Aorta (tissue), 5 donors: ENCODE results near the gene MRPL21. TPM values are rescaled to one million over a fixed set of nuclear protein-coding genes. Genes with fewer than 3 reads are reported as not detected.
A peak's percentile ranks its signal among the peaks of the same experiment; 100 is the strongest.

Experiments
- ATAC-seq: fragments of 200-7000 bp; cut with Tn5 transposase; one replicate; pipeline ENCODE4 v1.9.1; 2022; ENCODE audit warnings: moderate library complexity; ENCODE audit not compliant: low FRiP score
- DNase-seq, 2 donors: peaks; one replicate each; pipeline ENCODE4 v3.0.0-alpha.2; 2020
- H3K27ac ChIP-seq, 2 donors: one replicate each; pipeline ENCODE4 v1.5.1; 2013; ENCODE audit warnings: low read length in 2 of 2, mild to moderate bottlenecking in 2 of 2, moderate library complexity in 2 of 2, control low read depth in 1 of 2, inconsistent platforms in 1 of 2, low read depth in 1 of 2
- H3K27me3 ChIP-seq, 2 donors: one replicate each; pipeline ENCODE4 v1.6.1; 2013; ENCODE audit warnings: control low read depth in 1 of 2, low read length in 1 of 2, mild to moderate bottlenecking in 1 of 2, moderate library complexity in 1 of 2; ENCODE audit not compliant: insufficient read depth in 2 of 2, control insufficient read depth in 1 of 2
- H3K36me3 ChIP-seq, 2 donors: one replicate each; pipeline ENCODE4 v1.6.1; 2013; ENCODE audit warnings: control low read depth in 1 of 2, low read length in 1 of 2, mild to moderate bottlenecking in 1 of 2; ENCODE audit not compliant: insufficient read depth in 2 of 2, control insufficient read depth in 1 of 2
- H3K4me1 ChIP-seq, 2 donors: one replicate each; pipeline ENCODE4 v1.6.1; 2013; ENCODE audit warnings: low read length in 2 of 2, control low read depth in 1 of 2, mild to moderate bottlenecking in 1 of 2, moderate library complexity in 1 of 2; ENCODE audit not compliant: insufficient read depth in 2 of 2, control insufficient read depth in 1 of 2
- H3K4me3 ChIP-seq, 2 donors: one replicate each; pipeline ENCODE4 v1.5.1; 2013; ENCODE audit warnings: low read length in 2 of 2, control low read depth in 1 of 2, mild to moderate bottlenecking in 1 of 2
- H3K9me3 ChIP-seq: one replicate; pipeline ENCODE4 v1.6.1; 2013; ENCODE audit warnings: mild to moderate bottlenecking, low read length; ENCODE audit not compliant: control insufficient read depth
- WGBS, 2 donors: extraction: QIAGEN DNeasy Blood & Tissue Kit; methylation state at CpG; one replicate each; pipeline ENCODE4 v1.1.7; 2013; 5-methylcytosine and 5-hydroxymethylcytosine counted together
- intact Hi-C, 2 donors: fragments of 100-400 bp; cut with DNase I; formaldehyde crosslinking; loops; one replicate each; pipeline versions ENCODE4 v1.14.2 to v1.15.0; 2022
- polyA plus RNA-seq, 2 donors: library from polyadenylated mRNA; stranded (reverse); fragments of 200-250 nt; gene quantifications; one replicate each; pipeline ENCODE4 v1.2.3, GENCODE V29; 2013
- total RNA-seq, 2 donors: library from RNA; stranded (reverse); fragmentation: NEBNext Ultra II Directional; extraction: Animal tissue kit (Norgen Biotek cat#: 25700); gene quantifications; one replicate each; pipeline ENCODE4 v1.2.1, GENCODE V29; 2021
- donor health status: healthy with polysubstance abuse.
- donor health status: Bipolar disorder and iron deficiency.
- donor health status: DM: no; HTN: no; CAD: no.
- donor health status: DM: no; HTN: no; CAD: no.
- donor health status: DM: yes; HTN: yes; CAD: no.

Gene MRPL21
- total and polyA plus RNA-seq, 4 donors = 31.7 to 69.7 (median 44.3) TPM

DNA sequence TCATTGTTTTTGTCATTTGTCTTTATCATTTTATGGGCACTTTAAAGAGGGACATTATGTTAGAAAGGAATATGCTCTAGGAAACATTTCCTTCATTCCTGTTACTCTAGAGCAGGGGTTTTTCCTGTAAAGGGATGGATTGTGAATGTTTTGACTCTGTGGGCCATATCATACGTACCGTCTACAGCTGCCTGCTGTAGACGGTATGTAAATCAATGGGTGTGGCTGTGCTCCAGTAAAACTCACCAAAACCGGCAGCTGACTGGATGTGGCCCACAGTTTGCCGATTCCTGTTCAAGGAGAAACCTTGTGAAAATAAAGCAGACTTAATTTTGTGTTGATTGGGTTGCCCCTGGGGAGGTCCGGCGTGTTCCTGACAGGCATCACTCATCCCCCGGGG lies 7.3 kb upstream of the MRPL21 start:
- peaks cover 0 to 12% of the 10 kb centered on the region in 2 donors for H3K36me3 ChIP-seq
- DNase-seq (peak in 1 of 2 donors; percentile 27), ATAC-seq (no peak)
- no peaks in the 10 kb centered on the region for H3K4me1 ChIP-seq
- 75 to 78% methylated on average over 8 of the region's 8 CpGs for WGBS, 2 donors
- intact Hi-C loops = no loop called here
- no peak overlapping the region for H3K4me3 ChIP-seq
- no peaks in the 10 kb centered on the region for H3K27me3 ChIP-seq
- H3K9me3 ChIP-seq = no peaks in the 10 kb centered on the region
- H3K27ac ChIP-seq = no peak overlapping the region

GRCh38 chr11:68908273-68908672 lies 4.6 kb upstream of the MRPL21 start:
- ATAC-seq = no peak
- H3K9me3 ChIP-seq = no peaks in the 10 kb centered on the region
- H3K4me1 ChIP-seq = no peaks in the 10 kb centered on the region
- H3K27me3 ChIP-seq = no peaks in the 10 kb centered on the region
- intact Hi-C loops = loop anchor here in 1 of 2 donors (10.0 kb wide), 1 partner anchor 177 kb away; no protein-coding TSS in a partner anchor
- H3K27ac ChIP-seq = no peak overlapping the region
- 84 to 89% methylated on average over 5 of the region's 5 CpGs for WGBS, 2 donors
- H3K36me3 ChIP-seq = peaks cover 0 to 11% of the 10 kb centered on the region in 2 donors
- no peak for DNase-seq
- no peak overlapping the region for H3K4me3 ChIP-seq

- intact Hi-C loops = loop anchor here in 1 of 2 donors (10.0 kb wide), 1 partner anchor 179 kb away; no protein-coding TSS in a partner anchor
Observed at GRCh38 chr11:68905421-68906360, 2.1 kb upstream of the MRPL21 start.

DNA sequence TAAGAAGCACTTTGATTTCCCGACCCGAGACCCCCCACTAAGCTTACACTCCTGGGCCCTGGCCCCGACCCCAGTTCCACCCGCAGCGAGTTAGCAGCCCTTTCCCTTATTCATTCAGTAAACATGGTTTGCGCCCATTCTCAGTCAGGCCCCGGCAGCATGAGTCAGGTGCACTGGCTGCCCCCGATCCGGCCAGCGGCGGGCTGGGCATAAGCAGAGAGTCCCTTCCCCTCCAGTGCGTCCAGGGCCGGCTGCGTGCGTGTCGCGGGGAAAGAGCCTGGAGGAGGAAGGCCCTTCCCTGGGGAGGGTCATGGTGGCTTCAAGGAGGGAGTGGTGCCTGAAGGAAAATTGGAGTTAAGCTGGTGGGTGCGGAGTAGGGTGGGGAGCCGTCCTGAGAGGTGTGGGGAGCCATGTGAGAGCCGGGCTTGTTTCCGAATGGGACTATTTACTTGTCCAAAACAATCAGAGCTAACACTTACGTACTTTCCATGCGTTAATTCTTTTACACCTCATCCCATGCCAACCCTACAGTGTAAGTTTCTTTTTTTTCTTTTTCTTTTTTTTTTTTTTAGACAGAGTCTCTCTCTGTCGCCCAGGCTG lies 716 bp upstream of the MRPL21 start:
- Histone ChIP-seq H3K4me1 (no peaks in the 10 kb centered on the region), H3K36me3 (peaks cover 0 to 5% of the 10 kb centered on the region in 2 donors), H3K27ac (peak overlapping the region; percentile 0 to 4), H3K9me3 (no peaks in the 10 kb centered on the region), H3K4me3 (peak overlapping the region; percentile 5 to 79), H3K27me3 (no peaks in the 10 kb centered on the region)
- DNase-seq (peak; percentile 71 to 84), ATAC-seq (peak; percentile 67)
- intact Hi-C loops = loop anchor here in 1 of 2 donors (5.0 to 10.0 kb wide), 2 partner anchors 143 to 180 kb away; partner anchors contain the start of gene TPCN2
- WGBS, 2 donors = 0 to 1% methylated on average over 24 of the region's 24 CpGs

More at GRCh38 chr11:68905421-68906360, 2.1 kb upstream of the MRPL21 start:
- Histone ChIP-seq H3K4me3 (no peak overlapping the region), H3K4me1 (no peaks in the 10 kb centered on the region), H3K27ac (no peak overlapping the region), H3K9me3 (no peaks in the 10 kb centered on the region), H3K36me3 (peaks cover 0 to 5% of the 10 kb centered on the region in 2 donors), H3K27me3 (no peaks in the 10 kb centered on the region)
- 86 to 89% methylated on average over 23 of the region's 23 CpGs for WGBS, 2 donors
- ATAC-seq (no peak), DNase-seq (peak in 1 of 2 donors; percentile 48)

DNA sequence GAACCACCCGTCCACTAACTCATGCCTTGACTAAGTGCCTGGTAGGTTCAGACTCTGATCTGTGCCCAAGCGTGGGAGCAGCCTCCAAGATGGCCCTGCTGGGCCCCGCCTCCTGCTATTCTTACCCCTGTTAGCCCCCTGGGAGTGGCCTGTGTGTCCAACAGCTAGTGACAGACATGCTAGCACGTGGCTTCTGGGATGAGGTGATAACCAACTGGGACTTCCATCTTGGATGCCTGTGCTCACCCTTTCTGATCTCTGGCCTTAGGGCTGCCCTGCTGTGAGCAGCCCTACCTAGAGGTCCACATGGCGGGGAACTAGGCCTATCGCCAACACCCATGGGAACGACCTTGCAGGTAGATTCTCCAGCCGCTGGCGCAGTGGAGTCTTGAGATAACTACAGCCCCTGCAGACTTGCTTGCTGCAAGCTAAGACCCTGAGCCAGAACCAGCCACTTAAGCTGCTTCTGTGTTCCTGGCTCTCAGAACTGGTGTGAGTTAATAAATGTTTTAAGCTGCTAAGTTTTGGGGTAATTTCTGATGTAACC lies 2.7 kb downstream of the MRPL21 start:
- Histone ChIP-seq H3K36me3 (peaks cover 2 to 4% of the 10 kb centered on the region in 2 donors), H3K4me1 (no peaks in the 10 kb centered on the region), H3K27ac (no peak overlapping the region), H3K27me3 (no peaks in the 10 kb centered on the region), H3K4me3 (no peak overlapping the region), H3K9me3 (no peaks in the 10 kb centered on the region)
- DNase-seq = no peak
- intact Hi-C loops = loop anchor here in 1 of 2 donors (5.0 to 10.0 kb wide), 2 partner anchors 146 to 184 kb away; partner anchors contain the start of gene TPCN2
- WGBS, 2 donors = 81 to 85% methylated on average over 9 of the region's 9 CpGs
- no peak for ATAC-seq

DNA sequence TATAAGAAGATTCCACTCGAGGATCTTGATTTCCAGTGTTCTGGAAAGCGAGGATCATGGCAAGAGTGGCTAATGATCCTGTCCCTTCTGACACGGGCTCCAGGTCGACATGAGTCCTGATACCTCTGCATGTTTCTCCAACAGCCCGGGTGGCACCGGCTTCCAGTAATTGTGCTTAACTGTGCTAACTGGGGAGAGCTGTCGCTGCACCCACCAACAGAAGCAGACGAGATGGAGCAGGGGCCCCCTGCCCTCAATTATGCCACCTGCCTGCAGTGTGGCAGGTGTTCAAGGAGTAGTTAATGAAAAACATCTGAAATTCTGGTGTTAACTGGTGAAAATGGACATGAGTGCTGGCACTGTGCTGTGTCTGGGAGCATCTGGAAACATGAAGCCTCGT lies 6.2 kb downstream of the MRPL21 start:
- H3K4me1 ChIP-seq = no peaks in the 10 kb centered on the region
- H3K27me3 ChIP-seq = no peaks in the 10 kb centered on the region
- H3K4me3 ChIP-seq = no peak overlapping the region
- DNase-seq (no peak), ATAC-seq (no peak)
- intact Hi-C loops = loop anchor here in 1 of 2 donors (5.0 kb wide), 1 partner anchor 55 kb away; no protein-coding TSS in a partner anchor
- H3K27ac ChIP-seq = no peak overlapping the region
- WGBS, 2 donors = 87 to 91% methylated on average over 9 of the region's 9 CpGs
- H3K9me3 ChIP-seq = no peaks in the 10 kb centered on the region
- H3K36me3 ChIP-seq = peaks cover 2 to 4% of the 10 kb centered on the region in 2 donors

DNA sequence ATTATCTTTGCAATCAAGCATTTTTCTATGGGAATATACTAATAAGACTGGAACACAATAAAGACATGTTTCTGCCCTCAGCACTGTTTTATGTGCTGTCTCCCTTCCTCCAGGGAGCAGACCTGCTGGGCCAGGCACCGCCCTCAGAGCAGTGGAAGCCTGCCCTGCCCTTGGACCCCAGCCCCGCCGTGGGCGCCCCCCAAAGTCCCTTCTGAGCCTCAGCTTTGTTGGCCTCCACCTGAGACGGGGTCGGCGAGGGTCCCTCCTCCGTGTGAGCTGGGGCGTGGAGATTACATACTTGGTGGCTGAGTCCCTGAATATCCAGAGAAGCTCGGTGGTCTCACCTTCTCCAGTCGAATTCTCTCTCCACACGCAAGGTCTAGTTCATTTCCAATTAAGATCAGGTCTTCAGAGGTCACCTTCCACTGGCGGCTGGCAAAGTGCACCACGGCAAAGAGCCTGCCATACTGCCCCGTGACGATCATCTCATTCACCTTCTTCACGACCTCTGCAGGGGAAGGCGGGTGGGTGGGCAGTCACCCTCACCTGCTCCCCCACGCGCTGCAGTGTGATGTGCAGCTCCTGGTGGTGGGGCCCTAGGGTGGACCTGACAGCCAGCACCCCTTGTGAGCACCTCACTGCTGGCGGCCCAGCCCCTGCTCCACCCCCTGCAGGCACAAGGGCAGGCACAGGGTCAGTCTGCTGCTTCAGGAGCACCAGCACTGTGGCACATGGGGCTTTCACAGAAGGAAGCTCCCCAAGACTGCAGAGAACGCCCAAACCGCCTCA lies 7.3 kb downstream of the MRPL21 start:
- ATAC-seq (no peak), DNase-seq (no peak)
- Histone ChIP-seq H3K27ac (no peak overlapping the region), H3K36me3 (peaks cover 2 to 4% of the 10 kb centered on the region in 2 donors), H3K27me3 (no peaks in the 10 kb centered on the region), H3K4me3 (no peak overlapping the region), H3K9me3 (no peaks in the 10 kb centered on the region), H3K4me1 (no peaks in the 10 kb centered on the region)
- 91 to 93% methylated on average over 23 of the region's 23 CpGs for WGBS, 2 donors
- intact Hi-C loops = loop anchor here in 1 of 2 donors (5.0 kb wide), 1 partner anchor 56 kb away; no protein-coding TSS in a partner anchor

- ATAC-seq (no peak), DNase-seq (no peak)
- Histone ChIP-seq H3K27ac (no peak overlapping the region), H3K27me3 (no peaks in the 10 kb centered on the region), H3K4me1 (no peaks in the 10 kb centered on the region), H3K36me3 (peaks cover 0 to 2% of the 10 kb centered on the region in 2 donors), H3K4me3 (no peak overlapping the region), H3K9me3 (no peaks in the 10 kb centered on the region)
- intact Hi-C loops = loop anchor here (5.0 kb wide), 1 partner anchor 56 kb away; no protein-coding TSS in a partner anchor
- 84 to 88% methylated on average over 5 of the region's 5 CpGs for WGBS, 2 donors
Observed at GRCh38 chr11:68893282-68893681, 10.3 kb downstream of the MRPL21 start.
